ENCODE results near the gene C1orf159.

- TF ChIP-seq EZH2 (IDR thresholded peaks at IDR 0.05; ENCODE audit: insufficient read depth, poor library complexity, severe bottlenecking), result no peak
- TF ChIP-seq EZH2phosphoT487 (IDR thresholded peaks at IDR 0.05; ENCODE audit: insufficient read depth, low read depth), result no peak
Observed at GRCh38 chr1:1143636-1144035, 27.7 kb upstream of the C1orf159 start.
